Cardiac fibroblast (primary cell): ENCODE measurements around the gene GRAMD1B.

Experiments used
- DNase-seq, 2 donors: peaks; one replicate each; pipeline versions ENCODE4 v3.0.0 to v3.0.0-alpha.2; 2010; ENCODE audit warnings: low read depth in 2 of 2
- H3K4me3 ChIP-seq, 2 donors: replicated peaks in 1 of 2; 1 replicate in 1 of 2; 2 replicates in 1 of 2; pipeline ENCODE4 v1.5.1; 2011; ENCODE audit warnings: low read depth in 2 of 2, low read length in 2 of 2, mild to moderate bottlenecking in 2 of 2, moderate library complexity in 1 of 2
- CTCF ChIP-seq: IDR thresholded peaks from one replicate; pipeline ENCODE4 v1.5.1; 2011; ENCODE audit warnings: low read depth, mild to moderate bottlenecking, low read length, inconsistent platforms

The GRAMD1B gene

GRCh38 chr11:123597859-123598258 lies 167.8 kb downstream of the GRAMD1B start:
- no peak for DNase-seq
- no peak overlapping the region for H3K4me3 ChIP-seq
- TF ChIP-seq CTCF, result peak; percentile 2

GRCh38 chr11:123601136-123601535 lies 171.1 kb downstream of the GRAMD1B start:
- H3K4me3 ChIP-seq, result no peak overlapping the region
- peak; percentile 61 to 62 for DNase-seq
- no peak for TF ChIP-seq CTCF

- H3K4me3 ChIP-seq, result no peak overlapping the region
Observed at GRCh38 chr11:123601743-123602142, 171.7 kb downstream of the GRAMD1B start.

GRCh38 chr11:123603666-123604065 lies 173.6 kb downstream of the GRAMD1B start:
- H3K4me3 ChIP-seq, result no peak overlapping the region
- TF ChIP-seq CTCF, result no peak
- DNase-seq, result no peak

More at GRCh38 chr11:123601743-123602142, 171.7 kb downstream of the GRAMD1B start:
- no peak for DNase-seq
- TF ChIP-seq CTCF, result no peak

GRCh38 chr11:123607781-123608180 lies 177.7 kb downstream of the GRAMD1B start:
- H3K4me3 ChIP-seq, result no peak overlapping the region
- DNase-seq, result no peak
- no peak for TF ChIP-seq CTCF

GRCh38 chr11:123608371-123608770 lies 178.3 kb downstream of the GRAMD1B start:
- DNase-seq, result no peak
- no peak for TF ChIP-seq CTCF
- H3K4me3 ChIP-seq, result no peak overlapping the region

- no peak overlapping the region for H3K4me3 ChIP-seq
- TF ChIP-seq CTCF, result no peak
- DNase-seq, result no peak
Observed at GRCh38 chr11:123608945-123609344, 178.9 kb downstream of the GRAMD1B start.
